T follicular helper cell (primary cell): ENCODE measurements around the gene PFKL.
A peak's percentile ranks its signal among the peaks of the same experiment; 100 is the strongest.

Source experiments
- DNase-seq: peaks from one replicate; pipeline ENCODE4 v3.0.0-alpha.2; 2020; ENCODE audit warnings: low read depth
- total RNA-seq, 2 experiments: gene quantifications; one replicate each; lab custom pipeline; 2026; lab: John Stamatoyannopoulos, UW

Gene PFKL
- 99.1 to 225 reads per million in 2 experiments for total RNA-seq

DNA sequence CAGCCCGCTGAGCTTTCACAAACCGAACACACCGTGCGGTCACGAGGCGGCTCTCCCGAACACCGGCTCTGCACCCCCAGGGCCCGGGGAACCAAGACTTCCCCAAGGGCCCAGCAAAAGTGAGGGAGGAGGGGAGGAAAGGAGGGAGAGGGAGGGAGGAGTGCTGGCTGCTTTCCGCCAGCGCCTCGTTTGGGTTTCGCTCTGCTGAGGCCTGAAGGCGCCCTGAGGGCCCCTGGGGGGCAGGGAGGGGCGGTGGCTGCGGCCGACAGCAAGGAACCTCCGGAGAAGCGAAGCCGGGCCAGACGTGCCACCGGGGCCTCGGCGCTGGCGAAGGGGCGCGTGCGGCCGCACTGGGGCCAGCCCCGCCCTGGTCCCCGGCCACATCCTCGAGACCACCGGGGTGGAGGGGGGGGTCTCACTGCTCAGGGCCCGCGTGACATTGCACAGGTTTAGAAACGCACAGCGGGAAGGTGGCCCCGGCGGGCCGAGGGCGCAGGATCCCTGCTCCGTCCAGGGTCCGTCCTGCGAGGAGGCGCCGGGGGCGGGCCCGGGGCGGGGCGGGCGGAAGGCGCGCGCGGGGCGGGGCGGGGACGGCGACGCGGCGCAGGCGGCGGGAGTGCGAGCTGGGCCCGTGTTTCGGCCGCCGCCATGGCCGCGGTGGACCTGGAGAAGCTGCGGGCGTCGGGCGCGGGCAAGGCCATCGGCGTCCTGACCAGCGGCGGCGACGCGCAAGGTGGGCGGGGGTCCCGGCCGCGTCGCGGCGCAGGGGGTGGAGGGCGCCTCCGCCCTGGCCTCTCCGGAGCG lies at the start of gene PFKL:
Gene PFKL, plus strand, starts transcription at position 596 of the 804 bp plus-strand sequence. Its CDS starts 53 bp downstream, at position 649.
- DNase-seq: peak; percentile 37

DNA sequence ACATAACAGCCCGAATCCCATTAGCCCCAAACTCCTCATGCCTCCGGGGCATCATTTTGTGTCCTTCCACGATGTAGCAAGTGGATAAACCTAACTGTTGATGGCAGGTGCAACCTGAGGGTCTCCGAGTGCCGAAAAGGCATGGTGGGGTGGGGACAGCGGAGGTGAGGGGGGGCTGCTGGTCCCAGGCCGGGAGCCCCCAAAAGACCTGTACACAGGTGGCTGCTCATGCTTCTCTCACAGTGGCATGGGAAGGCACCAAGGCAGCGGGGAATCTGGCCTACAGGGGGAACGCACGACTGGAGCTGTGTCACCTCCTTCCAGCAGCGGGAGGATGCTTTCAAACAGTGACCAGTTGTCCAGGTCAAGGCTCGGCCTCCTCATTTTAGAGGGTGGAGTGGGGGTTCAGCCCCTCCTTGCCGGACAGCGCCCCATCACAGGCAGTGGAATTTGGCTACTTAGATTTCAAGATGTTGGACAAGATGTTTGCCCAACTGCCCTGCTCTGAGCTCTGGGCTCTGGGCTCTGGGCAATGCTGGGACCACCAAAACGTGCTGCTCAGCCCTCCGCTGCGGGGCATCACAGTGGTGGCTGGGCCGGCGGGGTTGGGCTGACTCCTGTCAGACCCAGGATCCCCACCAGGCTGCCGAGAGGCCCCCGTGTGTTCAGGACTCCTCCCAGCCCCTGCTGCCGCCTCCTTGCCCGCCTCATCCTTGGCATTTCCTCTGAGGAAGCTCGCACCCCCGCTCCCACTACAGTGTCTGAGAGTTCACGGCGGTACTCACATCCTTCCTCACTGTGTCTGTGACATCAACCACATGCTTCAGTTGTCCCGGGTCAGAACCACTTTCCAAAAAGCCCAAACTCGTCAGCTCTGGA lies 45.8 kb upstream of the PFKL start:
- DNase-seq: no peak

DNA sequence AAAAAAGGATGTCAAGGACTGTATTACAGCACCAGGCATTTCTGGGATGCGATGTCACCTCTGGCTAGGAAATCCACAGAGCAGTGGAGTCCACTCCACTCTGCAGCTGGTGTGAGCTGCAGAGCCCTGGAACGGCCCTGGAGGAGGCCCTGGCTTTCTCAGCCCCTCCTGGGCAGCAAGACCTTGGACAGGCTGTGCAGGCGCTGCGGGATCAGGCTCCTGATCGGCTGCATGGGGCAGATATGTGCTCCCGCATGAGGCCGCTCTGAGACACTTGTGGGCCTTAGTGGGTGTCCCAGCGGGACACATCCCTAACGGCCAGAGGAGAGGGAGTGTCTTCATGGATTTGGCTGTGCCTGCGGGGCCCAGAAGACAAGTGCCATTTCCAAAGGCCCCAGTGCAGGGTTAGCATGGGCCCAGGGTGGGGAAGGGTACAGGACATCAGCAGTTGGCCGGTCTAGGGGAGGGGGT lies 44.3 kb upstream of the PFKL start:
- DNase-seq: no peak

DNA sequence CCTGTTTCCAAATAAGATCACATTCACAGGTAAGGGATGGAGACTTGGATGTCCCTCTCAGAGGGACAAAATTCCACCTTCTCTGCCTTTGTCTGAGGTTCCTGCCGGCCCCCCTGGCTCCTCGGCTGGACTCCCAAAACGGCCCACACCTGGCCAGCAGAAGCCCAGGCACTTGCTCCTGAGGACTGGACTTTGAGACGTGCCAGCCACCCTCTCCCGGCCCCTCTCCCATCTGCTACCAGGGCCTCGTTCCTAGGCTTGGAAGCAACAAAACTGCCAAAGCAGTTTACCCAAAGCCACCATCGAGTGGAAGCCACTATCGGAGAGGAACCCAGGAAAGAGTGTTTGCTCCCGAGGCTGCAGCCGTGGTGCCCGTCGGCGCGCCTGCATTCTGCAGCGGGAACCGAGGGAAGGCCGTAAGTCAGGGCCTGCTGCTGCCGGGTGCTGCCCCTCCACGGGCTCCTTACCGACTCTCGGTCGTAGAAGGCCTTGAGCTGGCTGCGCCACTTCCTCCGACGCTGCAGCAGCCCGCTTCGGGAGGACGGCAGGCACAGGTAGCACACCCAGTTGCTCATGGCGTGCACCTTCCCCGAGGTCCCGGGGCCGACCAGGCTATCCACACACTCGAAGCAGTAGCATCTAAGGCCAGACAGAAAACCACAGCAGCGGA lies 41.7 kb upstream of the PFKL start:
- no peak for DNase-seq

DNA sequence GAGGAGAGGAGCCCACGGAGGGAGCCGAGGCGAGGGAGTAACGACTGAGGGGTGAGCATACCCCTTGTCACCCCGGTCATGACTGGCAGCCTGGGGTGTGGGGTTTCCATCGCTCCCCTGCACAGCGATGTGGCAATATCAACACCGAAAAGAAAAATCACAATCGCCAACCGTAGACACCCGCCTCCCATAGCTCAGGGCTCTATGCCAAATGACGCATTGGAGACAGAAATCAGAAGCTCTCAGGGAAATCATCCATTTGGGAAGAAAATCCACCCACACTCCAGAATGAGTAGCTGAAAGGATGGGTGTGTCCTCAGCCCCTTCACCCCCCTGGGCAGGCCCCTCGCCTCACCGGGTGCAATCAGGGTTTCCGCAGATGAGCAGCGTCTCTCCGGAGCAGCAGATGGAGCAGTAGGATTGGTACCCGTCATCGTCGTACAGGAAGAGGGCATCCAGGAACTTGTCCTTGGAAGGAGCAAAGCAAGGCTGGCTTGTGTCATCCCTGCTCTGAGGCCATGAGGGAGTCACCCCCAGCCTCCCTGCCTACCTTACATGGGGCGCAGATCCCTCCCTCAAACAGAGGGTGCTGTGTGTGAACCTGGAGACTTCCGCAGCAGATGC lies 40.7 kb upstream of the PFKL start:
- no peak for DNase-seq

DNA sequence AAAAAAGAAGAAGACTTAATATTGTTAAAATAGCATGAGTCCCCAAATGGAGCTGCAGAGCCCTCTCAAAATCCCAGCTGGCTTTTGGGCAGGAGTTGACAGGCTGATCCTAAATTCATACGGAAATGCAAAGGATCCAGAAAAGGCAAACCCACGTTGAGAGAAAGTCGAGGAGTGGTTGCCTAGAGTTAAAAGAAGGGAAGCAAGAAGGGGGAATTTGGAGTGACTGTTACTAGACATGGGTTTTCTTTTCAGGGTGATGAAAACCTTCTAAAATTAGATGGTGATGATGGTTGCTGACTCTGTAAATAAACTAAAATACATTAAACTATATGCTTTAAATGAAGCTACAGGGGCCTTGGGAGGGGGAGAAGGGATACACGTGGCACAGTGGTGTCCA lies 39.8 kb upstream of the PFKL start:
- DNase-seq: no peak

DNA sequence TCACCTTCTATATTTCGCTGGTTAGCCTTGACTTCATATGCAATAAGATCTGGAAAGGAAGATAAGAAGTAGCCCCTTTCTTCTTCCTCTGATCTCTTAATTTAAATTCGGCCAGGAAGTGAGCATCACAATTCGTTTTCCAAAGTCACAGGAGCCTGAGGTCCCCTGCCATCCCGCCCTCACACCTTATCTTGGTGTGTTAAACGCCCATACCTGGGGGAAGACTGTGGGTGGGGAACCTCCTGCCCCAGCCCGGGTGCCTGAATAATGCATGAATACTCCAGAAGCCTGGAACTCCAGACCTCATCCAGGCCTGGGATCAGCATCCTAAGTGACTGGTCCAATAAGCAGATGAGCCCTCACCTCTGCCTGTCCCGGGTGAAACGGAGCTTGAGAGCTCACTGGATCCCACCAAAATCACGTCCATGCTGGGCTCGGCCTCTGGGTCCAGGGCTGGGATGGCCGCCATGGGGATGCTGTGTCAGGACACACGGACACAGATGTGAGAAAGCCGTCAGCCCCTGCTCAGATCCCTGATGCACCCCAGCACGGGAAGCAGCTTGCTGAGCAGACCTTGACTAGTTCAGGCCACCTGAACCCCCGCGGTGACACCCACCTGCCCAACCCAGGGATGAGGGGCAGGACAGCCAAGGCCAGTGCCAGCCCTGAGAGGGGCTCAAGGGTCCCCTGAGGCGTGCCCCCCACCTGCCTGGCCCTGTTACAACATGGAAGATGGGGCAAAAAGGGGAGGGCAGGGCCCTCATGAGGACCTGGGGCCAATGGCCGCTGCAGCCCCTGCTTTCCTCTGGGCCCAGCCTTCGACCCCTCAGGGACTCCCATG lies 38.8 kb upstream of the PFKL start:
- DNase-seq: no peak

DNA sequence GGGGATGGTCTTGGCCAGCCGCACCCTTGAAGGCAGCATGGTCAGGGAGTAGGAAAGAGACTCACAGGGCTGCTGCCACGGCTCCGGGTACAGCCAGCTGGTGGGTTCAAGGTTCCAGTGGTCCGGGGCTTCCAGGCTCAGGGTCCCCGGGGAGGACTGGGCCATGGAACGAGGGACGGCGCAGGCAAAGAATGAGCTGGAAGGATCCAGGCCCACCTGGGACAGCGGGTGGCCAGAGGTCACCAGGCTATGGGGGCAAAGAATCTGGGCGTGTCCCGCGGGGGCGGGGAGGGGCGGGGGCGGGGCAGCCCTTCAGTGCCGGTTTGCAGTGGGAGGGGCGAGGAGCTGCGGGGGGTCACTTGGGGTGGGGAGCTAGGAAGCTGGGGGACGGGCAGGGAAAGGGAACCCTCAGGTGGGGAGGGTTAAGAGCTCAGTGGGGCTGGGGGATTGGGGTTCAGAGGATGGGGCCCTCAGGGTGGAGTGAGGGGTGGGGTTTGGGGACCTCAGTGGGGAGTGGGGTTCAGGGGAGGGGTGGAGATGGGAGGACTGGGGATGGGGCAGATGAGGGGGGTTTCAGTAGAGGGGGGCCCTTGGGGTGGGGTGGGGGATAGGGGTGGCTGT lies 38.1 kb upstream of the PFKL start, which contains the start of gene DNMT3L:
Gene DNMT3L, minus strand, starts transcription at position 223 of the 621 bp plus-strand sequence. CDS start 638 bp downstream, outside the sequence.
- DNase-seq: no peak

DNA sequence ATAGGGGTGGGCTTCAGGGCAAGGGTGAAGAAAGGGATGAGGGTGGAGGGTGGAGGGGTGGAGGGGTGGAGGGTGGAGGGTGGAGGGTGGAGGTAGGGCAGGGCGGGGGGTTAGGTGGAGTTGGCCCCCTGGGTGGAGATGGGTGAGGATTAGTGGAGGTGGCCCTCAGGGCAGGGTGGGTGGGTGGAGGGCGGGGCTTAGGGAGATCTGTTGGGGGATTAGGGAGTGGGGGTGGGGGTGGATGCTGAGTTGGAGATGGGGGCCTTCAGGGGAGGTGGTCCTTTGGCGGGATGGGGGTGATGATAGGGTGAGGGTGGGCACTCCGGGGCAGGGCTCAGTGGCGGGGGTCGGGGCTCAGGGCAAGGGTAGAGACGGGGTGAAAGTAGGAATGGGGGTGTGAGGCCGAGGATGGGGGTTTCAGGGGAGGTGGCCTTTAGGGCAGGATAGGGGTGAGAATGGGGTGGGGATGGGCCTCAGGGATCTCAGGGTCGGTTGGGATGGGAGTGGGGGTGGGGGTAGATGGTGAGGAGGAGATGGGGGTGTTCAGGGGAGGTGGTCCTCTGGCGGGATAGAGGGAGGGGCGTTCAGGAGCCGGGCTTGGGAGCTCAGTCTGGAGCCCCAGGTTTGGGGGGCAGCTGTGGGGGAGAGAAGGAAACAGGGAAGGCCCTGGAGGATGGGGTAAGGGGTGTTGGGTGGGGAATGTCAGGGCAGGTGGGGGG lies 37.4 kb upstream of the PFKL start:
- DNase-seq: no peak

DNA sequence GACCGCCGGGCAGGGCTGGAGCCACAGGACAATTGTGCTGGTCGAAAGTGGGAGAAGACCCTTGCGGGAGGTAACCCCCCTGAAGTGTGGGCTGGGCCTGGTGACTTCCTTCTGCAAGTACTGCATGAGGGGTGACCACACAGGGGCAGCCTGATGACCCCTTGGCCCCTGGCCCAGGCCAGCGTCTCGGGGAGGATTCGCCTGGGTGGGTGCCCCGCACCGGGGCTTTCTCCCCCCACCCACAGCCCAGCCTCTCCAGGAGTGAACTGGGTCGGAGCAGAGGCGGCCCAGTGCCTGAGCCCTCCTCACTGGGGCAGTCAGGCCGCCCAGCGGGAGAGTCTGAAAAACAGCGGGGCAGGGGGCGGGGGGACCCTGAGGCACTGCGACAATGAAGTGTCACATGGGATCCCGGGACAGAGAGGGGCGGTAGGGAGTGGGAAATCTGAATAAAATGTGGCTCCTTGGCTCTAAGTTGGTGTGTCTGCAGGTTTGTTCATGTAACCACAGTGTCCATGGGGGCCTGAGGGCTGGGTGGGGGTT lies 36.6 kb upstream of the PFKL start:
- DNase-seq: no peak

DNA sequence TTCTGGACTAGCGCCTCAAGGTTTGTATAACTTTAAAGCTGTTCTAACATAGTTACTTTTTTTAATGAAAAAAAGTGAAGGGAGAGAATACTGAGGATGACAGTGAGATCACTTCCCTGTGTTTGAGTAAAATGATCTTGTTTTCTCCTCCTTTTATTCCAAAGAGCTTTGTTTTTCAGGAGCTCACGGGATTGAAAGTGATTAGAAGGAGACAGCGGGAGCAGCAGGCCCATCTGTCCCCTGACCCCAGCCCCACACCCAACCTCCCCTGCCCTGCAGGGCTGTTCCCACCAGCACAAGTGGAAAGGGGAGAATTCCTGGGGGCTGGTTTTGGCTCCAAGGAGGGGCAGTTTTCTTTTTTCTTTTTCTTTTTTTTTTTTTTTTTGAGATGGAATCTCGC lies 36.1 kb upstream of the PFKL start:
- no peak for DNase-seq

DNA sequence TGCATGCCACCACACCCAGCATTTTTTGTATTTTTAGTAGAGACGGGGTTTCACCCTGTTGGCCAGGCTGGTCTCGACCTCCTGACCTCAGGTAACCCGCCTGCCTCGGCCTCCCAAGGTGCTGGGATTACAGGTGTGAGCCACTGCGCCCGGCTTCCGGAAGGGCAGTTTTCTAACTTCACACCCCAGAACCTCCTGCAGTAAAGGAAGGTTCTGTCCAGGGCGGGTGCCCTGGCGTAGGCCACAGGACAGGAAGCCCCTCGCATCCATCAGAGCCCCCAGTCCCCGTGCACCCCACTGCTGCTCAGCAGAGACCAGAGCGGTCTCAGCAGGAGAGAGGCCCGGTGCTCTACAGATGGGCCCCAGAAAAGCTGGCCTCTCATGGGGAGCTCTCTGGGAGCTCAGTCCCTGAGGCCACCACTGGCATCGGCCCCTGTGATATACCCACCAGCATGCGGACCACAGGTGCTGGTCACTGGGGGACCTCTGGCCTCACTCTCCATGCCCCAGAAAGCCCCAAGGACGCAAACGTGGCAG lies 34.1 kb upstream of the PFKL start:
- DNase-seq: no peak

DNA sequence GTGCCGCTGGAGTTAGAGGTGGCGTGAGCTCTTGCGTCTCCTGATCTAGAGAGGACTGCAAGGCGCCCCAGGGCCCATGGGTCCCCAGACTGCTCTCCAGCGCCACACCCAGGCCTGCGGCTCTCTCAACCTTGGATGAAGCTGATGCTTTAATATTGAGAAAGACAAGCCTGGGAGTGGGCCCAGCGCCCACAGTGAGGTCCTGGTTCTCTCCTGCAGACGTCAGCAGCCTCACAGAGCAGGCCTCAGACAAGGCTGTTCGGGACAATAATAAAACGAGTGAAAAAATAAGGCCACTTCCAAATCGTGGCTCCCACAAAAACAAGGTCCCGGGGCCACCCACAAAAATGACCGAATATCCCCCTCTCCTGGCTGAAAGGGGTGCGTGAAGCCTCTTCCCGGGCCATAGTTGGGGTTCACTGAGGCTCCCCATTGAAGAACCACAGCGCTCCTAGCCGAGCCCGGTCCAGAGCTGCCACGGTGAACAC lies 32.2 kb upstream of the PFKL start:
- no peak for DNase-seq

DNA sequence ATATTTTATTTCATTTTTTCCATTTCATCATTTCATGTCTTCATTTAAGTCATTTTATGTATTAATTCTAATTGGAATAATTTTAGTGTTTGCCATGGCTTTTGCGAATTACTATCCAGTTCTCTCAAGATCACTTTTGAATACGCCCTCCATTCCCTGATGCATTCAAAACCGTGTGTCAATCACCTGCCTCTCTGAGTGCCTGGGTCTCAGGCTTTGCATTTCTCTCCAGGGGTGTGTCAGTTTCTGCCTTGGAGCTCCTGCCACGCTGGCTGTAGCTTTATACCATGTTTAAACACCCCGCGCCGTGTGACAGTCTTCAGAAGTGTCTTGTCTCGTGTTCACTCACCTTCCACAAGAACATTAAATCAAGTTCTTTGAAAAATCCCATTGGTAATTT lies 30.8 kb upstream of the PFKL start:
- DNase-seq: no peak

DNA sequence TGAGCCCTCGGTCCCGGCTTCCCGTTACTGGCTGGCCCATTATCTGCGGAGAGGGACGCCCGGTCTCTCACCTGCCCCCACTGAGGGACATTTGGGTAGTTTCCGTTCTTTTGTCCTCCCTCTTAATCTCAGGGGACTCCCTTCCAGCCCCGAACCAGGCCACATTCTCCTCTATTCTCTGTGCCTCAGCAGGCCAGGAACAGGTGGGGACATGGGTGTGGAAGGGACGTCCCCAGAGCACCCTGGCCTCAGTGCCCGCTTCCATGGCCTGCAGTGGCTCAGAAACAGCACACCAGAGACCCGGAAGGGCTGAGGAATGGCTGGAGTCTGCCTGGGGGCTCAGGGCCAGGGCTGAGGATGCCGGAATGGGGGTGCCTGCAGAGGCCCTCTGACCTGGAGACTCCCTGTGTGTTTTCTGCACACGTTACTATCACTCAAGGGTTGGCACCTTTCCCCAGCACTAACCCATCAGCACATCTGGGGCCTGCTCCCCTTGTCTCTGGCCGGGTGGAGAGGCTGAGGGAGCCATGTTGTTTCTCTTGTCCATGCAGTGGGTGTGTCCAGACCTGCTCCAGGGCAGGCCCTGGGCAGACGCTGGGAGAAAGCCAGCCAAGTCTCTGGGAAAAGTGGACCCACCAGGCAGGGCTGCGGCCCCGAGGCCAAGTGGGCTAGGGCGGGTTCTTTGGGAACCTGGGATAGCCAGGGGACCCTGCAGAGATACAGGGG lies 28.1 kb upstream of the PFKL start:
- DNase-seq: no peak

DNA sequence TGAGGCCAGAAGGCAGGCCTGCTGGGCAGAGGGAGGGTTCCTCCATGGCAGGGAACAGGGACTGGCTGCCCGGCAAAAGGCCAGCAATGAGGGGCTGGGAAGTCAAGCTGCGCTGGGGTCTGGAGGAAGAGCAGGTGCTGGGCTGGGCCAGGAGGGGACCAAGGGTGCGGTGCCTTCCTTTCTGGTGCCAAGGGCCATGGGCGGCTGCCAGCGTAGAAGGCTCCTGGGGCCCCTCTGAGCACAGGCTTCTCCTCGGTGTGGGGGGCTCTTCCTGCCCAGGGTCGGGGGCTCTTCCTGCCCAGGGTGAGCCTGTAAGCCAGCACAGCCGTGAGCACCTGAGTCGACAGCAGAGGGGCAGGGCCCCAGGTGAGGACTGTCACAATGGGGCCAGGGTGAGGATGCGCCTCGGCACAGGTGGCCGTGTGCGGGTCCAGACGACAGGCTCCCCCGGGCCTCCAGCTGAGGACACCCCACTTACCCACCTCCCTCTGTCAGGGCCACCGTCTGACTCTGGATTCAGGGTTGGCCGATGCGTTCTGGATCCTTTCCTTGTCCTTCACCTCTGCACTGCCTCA lies 27.5 kb upstream of the PFKL start:
- DNase-seq: no peak

DNA sequence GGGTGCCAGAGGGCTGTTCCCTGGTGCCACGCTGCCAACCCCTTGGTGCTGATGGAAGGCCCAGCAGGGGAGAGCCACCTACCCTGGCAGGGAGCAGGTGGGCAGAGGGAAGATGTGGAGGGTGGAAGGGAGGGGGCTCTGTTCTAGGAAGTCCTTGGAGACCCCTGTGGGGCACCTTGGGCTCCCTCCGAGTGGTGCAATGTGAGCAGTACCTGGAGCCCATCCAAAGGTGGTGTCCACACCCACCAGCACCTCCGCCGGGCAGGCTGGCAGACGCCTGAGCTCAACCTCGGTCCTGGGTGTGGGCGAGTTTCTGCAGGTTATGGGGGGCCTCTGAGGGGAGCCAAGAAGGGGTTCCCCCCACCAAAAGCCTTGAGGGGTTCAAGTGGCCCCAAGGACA lies 26.8 kb upstream of the PFKL start:
- no peak for DNase-seq

DNA sequence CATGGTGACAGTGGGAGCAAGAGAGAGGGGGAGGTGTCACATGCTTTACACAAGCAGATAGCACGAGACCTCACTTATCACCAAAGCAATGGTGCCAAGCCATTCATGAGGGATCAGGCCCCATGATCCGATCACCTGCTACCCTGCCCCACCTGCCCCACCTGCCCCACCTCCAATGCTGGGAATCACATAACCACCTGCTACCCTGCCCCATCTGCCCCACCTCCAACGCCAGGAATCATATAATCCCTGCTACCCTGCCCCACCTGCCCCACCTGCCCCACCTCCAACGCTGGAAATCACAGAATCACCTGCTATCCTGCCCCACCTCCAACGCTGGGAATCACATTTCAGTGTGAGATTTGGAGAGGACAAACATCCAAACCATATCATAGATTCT lies 24.8 kb upstream of the PFKL start:
- no peak for DNase-seq
